Anterior cingulate cortex (tissue), 58 donors: ENCODE data around the gene RNFT1.
"Not testable (repeated sequence)": the region's sequence is repeated elsewhere in the genome, so short reads cannot be mapped to it uniquely, and the experiment has no call there.

Experiments used
- DNase-seq, 58 donors: peaks; one replicate each; lab custom pipeline; 2025; lab: John Stamatoyannopoulos, UW

The RNFT1 gene

DNA sequence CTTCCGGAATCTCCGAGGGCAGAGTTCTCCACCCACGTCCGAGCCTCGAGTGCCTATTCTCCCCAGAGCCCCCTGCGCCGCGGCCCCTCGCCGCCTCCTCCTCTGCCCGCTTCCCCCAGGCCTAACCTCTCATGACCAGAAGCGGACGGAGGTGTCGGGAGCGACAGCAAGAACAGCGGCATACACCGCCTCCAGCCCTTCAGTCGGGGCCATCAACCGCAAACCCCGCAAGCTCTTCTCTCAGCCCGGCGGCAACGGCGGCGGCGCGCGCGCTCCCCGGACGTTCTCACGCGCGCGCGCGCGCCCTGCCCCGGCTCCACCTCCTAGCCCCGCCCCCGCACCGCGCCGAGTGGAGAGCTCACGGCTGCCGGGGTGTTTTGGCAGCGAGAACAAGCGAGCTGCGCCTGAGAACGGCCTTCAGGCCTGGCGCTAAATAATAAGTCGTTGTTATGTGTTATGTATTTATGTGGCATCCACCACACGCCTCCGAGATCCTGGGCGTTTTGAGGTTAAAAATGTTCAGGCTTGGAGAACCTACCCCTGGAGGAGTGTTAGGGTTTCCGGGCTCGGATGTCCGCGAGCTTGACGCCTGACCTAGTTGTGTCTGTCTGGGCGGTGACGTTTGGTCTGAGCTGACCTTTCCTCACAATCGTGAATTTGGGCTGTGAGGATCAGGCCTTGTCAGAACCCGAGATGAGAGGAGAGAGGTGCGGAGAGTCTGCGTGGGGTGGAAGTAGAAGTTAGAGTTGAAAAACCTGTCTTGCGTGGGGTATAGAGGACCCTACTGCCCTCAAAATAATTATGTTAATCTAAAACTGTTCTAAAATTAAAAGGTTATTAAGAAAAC is at the start of gene RNFT1:
Gene RNFT1 (minus strand): TSS at position 259 of the 847 bp plus-strand sequence. CDS start 77 bp downstream, at position 182.
- DNase-seq, result peak in 57 of 58 donors; percentile 43 to 90 (median 79)

DNA sequence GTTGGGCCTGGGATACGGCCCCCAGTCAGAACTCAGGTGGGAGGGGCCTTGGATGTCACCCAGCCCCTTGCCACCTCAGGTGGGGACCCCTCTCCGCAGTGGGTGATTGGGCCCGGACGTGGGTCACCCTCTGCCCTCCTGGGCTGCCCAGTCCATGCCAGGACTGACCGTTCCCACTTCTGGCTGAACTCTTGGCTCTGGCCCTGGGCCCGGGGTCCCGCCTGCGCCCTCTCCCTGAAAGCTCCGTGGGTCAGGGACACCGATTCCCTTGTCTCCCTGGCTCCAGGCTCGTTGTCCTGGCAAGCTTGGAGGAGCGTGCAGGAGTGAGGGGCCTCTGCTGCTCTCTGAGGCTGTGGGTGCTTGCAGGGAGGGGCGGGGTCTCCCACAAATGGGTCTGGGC is 44.8 kb upstream of the RNFT1 start:
- DNase-seq, result not testable (repeated sequence)

DNA sequence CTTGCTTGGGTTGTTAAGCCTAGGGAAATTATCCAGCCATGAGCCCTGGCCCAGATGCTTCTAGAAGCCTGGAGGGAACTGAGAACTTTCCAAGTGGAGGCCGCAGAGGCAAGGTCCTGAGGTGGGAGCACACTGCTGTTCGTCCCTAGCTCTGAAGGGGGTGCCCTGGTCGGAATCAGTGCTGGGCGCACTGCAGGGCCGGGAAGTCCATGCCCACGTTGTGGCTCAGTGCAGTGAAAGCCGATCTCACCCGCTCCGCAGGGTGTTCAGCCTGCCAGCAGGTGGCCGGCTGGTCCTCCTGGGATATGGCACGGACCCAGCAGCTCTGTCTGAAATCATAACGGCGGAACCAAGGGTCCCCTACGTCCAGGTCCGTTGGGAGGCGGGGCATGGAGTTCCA is 43.8 kb upstream of the RNFT1 start:
- DNase-seq, result not testable (repeated sequence)

- no peak for DNase-seq
Measured at GRCh38 chr17:60006160-60006559, 41.6 kb upstream of the RNFT1 start.

DNA sequence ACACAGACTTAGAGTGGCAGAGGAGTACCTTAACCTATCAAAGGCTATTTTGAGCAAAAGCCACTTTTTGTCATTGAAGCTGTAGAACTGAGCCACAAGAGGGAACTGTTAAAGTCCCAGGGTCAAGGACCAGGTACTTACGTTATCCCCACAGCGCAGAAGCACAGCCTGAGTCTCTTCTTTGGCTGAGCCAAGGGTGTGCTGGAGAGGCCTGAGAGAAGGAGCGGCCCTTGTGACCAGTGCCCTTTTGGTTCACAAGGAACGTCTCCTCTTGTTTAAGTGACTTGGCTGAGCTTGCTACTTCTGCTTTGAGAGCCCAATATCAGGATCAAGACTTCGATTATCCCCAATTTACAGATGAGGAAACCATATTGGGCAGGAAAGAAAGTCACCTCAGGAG is 40.0 kb upstream of the RNFT1 start:
- DNase-seq, result not testable (repeated sequence)

DNA sequence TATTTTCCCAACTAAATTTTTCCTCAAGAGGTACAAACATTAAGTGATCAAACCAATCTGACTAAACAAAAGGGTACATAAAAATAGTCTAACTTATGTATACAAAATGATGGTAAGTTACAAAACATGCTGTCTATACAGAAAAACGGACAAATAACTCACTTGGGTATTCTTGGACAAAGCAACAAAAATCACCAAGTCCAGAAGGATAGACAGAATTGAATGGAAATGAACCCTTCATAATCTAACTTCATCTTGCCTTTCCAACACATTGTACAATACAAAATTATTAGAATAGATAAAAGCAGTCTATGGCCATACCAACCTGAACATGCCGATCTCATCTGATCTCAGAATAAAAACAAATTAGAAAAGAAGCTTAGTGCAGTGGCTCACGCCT is 37.9 kb upstream of the RNFT1 start:
- not testable (repeated sequence) for DNase-seq

GRCh38 chr17:59996608-59997007 is 32.1 kb upstream of the RNFT1 start:
- DNase-seq, result not testable (repeated sequence)

- not testable (repeated sequence) for DNase-seq
Measured at GRCh38 chr17:59975166-59975565, 10.6 kb upstream of the RNFT1 start.

GRCh38 chr17:59973483-59973882 is 8.9 kb upstream of the RNFT1 start:
- DNase-seq, result not testable (repeated sequence)

DNA sequence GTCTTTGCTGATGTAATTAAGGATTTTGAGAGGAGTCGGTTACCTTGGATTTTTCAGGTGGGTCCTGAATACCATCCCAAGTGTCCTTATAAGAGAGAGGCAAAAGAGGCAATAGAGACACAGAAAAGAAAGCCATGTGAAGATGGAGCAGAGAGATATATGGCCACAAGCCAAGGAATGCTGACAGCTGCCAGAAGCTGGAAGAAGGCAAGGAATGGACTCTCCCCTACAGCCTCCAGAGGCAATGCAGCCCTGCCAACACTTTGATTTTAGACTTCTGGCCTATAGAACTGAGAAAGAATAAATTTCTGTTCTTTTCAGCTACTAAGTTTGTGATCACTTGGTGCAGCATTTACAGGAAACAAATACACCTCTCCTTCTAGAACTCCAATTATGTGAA is 8.2 kb upstream of the RNFT1 start:
- DNase-seq, result no peak

DNA sequence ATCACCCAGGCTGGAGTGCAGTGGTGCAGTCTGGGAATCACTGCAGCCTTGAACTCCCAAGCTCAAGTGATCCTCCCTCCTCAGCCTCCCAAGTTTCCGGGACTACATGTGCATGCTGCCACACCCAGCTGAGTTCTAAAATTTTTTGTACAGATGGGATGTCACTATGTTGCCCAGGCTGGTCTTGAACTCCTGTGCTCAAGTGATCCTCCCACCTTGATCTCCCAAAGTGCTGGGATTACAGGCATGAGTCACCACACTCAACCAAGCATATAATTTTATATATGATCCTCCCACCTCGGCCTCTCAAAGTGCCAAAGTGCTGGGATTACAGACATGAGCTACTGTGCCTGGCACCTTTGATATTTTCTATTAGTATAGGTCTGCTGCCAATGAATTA is 7.2 kb upstream of the RNFT1 start:
- DNase-seq, result not testable (repeated sequence)

DNA sequence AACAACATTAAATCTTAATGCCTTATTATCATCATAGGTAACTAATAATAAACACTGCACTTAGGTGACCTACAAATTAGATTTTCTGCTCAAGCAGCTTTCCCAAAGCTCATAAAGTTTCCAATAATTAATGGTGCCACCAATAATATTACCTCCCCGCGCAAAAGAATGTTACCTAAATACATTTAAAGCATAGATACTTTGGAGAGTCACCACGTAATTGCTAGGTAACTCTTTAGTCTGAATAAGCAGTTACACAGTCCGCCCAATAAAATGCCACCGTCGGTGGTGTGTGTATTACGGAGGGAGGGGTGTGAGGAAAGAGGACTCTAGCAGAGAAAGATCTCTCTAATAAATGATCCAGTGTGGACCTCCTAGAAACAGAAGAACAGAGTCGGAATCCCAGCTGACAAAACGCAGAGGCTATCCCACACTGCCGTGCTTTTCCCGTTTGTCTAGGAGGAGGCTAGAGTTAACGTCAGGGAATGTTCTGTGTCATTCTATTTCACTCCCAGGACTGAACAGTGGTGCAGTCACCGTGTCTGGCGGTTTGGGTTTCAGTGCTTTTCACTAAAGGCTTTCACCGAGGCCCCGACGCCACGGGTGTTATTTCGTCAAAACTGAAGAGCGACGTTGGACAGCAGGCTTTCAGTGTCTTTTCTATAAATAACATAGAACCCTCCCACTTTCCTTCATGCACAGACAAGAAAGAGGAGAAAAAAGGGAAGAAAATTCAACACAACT is 630 bp downstream of the RNFT1 start:
- DNase-seq, result peak in 45 of 58 donors; percentile 12 to 77 (median 42)

- DNase-seq, result no peak
Measured at GRCh38 chr17:59962739-59963318, 1.7 kb downstream of the RNFT1 start.

DNA sequence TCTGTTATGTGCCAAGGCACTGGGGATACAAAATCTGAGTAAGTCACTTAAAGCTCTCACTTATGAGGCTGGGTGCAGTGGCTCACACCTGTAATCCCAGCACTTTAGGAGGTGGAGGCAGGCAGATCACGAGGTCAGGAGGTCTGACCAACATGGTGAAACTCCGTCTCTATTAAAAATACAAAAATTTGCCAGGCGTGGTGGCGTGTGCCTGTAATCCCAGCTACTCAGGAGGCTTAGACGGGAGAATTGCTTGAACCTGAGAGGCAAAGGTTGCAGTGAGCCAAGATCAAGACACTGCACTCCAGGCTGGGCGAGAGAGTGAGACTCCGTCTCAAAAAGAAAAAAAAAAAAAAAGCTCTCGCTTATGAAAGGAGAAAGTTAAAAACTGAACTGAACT is 5.0 kb downstream of the RNFT1 start:
- not testable (repeated sequence) for DNase-seq

GRCh38 chr17:59954856-59955255 is 9.7 kb downstream of the RNFT1 start:
- DNase-seq, result no peak

GRCh38 chr17:59950049-59950448 is 14.5 kb downstream of the RNFT1 start:
- no peak for DNase-seq

GRCh38 chr17:59947310-59947709 is 17.2 kb downstream of the RNFT1 start:
- not testable (repeated sequence) for DNase-seq

DNA sequence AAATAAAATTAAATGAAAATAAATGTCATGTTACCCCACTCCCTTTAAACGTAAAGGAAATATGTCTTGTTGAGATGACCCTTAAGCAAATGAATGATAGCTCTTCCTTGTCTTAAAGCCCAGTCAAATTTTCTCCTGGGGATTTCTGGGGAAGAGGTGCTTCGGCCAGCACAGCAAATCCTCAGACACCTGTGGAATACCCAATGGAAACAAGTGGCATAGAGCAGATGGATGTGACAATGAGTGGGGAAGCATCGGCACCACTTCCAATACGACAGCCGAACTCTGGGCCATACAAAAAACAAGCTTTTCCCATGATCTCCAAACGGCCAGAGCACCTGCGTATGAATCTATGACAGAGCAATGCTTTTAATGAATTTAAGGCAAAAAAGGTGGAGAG is 18.1 kb downstream of the RNFT1 start:
- not testable (repeated sequence) for DNase-seq

GRCh38 chr17:59941131-59941530 is 23.4 kb downstream of the RNFT1 start:
- DNase-seq, result no peak

DNA sequence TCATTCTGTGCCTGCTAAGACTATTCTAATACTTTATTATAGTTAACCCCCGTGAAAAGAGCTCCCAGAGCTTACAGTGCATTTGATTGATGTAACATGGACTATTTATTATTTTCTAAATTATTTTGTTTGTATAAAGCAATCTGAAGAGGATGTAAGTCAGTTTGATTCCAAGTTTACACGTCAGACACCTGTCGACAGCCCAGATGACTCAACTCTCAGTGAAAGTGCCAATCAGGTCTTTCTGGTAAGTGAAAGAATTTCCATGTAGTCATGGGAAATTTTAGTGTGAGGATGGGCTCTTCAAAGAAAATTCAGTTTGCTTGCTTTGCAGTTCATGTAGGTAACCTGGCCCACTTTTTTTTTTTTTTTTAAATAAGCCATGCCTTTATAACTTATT is 23.8 kb downstream of the RNFT1 start:
- not testable (repeated sequence) for DNase-seq

GRCh38 chr17:59933317-59933716 is 31.2 kb downstream of the RNFT1 start:
- not testable (repeated sequence) for DNase-seq
